ENCODE results near the gene RBPJ. TPM values are rescaled to one million over a fixed set of nuclear protein-coding genes. Genes with fewer than 3 reads are reported as not detected.

RBPJ gene
- total RNA-seq, 2 experiments from 2014 or later: 114 to 118 TPM

DNA sequence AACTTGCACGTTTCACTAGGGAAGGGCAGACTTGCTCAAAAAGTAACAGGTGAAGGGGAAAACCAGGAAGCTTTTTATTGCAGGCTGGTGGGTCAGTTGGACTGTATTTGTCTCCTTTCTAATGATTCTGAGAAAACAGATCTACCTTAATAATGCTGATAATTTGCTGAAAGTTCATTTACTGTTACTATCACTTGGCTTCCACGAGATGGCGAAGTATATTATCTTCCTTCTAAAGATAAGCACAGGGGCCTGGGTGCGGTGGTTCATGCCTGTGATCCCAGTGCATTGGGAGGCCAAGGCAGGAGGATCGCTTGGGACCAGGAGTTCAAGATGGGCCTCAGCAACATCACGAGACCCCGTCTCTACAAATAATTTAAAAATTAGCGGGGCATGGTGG, 153.1 kb downstream of the RBPJ start:
- intact Hi-C loops (cut with micrococcal nuclease): no loop called here
- no peak overlapping the region for H3K27ac Mint-ChIP-seq
- no peaks in the 10 kb centered on the region for H3K9me3 Mint-ChIP-seq
- no peaks in the 10 kb centered on the region for H3K36me3 Mint-ChIP-seq (ENCODE audit: low read depth)
- DNase-seq: no peak
- no peak overlapping the region for H3K4me3 Mint-ChIP-seq
- CTCF ChIA-PET: interaction anchor here (0.9 kb wide), 1 partner anchor 19 kb away, joined by 3 read pairs; no protein-coding TSS in a partner anchor
- peaks cover 2% of the 10 kb centered on the region for H3K27me3 Mint-ChIP-seq (ENCODE audit: low read depth)
- H3K4me1 Mint-ChIP-seq (ENCODE audit: low read depth): no peaks in the 10 kb centered on the region

DNA sequence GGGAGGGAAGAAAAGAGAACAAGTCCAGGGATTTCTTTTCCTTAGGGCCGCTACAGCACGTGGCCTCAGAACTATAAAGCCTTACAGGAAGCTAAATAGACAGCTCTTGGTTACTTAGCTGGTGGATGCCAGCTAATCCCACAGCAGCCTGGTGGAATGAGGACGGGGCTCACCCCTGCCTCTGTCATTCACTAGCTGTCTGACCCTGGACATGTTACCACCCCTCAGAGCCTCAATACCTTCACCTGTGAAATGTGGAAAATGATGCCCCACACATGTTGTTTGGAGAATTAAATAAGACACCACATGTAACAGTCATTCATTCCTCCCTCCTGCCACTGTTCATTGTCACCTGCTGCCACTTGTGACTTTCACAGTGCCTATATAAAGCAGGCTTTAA, 153.7 kb downstream of the RBPJ start:
- CTCF ChIA-PET: no interaction called here
- H3K4me1 Mint-ChIP-seq (ENCODE audit: low read depth): no peaks in the 10 kb centered on the region

DNA sequence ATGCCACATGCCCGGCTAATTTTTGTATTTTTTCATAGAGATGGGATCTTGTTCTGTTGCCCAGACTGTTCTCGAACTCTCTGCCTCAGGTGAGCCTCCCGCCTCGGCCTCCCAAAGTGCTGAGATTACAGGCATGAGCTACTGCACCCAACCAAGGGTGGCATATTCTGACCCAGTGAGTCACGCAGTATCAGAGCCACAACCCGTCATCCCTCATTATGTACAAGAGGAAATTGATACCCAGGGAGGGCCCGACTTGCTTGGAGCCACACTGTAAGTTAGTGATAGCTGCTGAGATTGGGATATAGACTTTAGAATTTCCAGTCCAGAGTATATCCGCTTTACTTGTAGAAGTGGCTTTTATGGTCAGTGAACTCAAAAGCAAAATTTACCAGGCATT, 154.9 kb downstream of the RBPJ start:
- Mint-ChIP-seq H3K4me3 (no peak overlapping the region), H3K36me3 (ENCODE audit: low read depth) (no peaks in the 10 kb centered on the region), H3K9me3 (no peaks in the 10 kb centered on the region), H3K27me3 (ENCODE audit: low read depth) (peaks cover under 1% of the 10 kb centered on the region), H3K4me1 (ENCODE audit: low read depth) (no peaks in the 10 kb centered on the region), H3K27ac (no peak overlapping the region)
- DNase-seq: no peak
- intact Hi-C loops (cut with micrococcal nuclease): no loop called here
- CTCF ChIA-PET: no interaction called here

More for the DNA sequence above, 153.7 kb downstream of the RBPJ start:
- no peaks in the 10 kb centered on the region for H3K9me3 Mint-ChIP-seq
- intact Hi-C loops (cut with micrococcal nuclease): no loop called here
- H3K36me3 Mint-ChIP-seq (ENCODE audit: low read depth): no peaks in the 10 kb centered on the region
- H3K27me3 Mint-ChIP-seq (ENCODE audit: low read depth): peaks cover 2% of the 10 kb centered on the region
- no peak overlapping the region for H3K4me3 Mint-ChIP-seq
- no peak overlapping the region for H3K27ac Mint-ChIP-seq
- no peak for DNase-seq

DNA sequence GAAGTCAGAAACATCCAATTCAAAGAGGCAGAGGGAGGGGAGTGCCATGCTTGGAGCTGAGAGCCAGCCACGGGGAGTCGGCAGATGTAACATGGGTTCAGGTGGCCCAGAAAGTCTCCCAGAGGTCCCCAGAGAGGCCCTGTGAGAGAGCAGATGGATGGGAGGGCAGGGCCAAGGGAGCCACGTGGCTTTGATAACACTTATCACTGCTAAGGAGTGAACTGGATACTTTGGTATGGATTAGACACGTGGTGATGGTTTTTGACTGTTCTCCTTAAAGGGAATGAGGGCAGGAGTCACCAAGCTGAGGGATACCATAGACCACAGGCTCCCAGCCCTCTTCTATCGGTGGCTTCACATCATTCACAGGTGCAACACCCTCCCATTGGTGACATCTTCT, 155.7 kb downstream of the RBPJ start:
- Mint-ChIP-seq H3K27me3 (ENCODE audit: low read depth) (no peaks in the 10 kb centered on the region), H3K4me1 (ENCODE audit: low read depth) (no peaks in the 10 kb centered on the region), H3K4me3 (no peak overlapping the region), H3K27ac (no peak overlapping the region), H3K9me3 (no peaks in the 10 kb centered on the region), H3K36me3 (ENCODE audit: low read depth) (no peaks in the 10 kb centered on the region)
- CTCF ChIA-PET: no interaction called here
- no peak for DNase-seq
- intact Hi-C loops (cut with micrococcal nuclease): no loop called here

DNA sequence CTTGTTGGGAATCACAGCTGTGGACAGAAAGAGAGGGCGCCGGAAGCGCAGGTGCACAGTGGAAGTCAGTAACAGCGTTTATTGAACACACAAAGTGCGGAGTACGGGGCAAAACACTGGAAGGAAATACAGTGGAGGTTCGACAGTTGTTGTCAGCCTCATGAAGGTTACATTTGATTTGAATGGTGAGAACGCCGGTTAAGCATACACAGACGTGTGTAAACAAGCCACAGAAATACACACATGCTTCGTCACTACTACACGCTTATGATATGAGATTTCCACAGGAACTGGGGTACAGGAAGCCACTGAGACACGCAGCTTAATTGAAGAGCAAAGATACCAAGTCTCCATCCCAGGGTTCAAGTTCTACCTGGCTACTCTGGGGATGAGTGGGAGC, 157.5 kb downstream of the RBPJ start:
- no peak overlapping the region for H3K4me3 Mint-ChIP-seq
- no peaks in the 10 kb centered on the region for H3K4me1 Mint-ChIP-seq (ENCODE audit: low read depth)
- H3K27me3 Mint-ChIP-seq (ENCODE audit: low read depth): no peaks in the 10 kb centered on the region
- no peaks in the 10 kb centered on the region for H3K9me3 Mint-ChIP-seq
- CTCF ChIA-PET: interaction anchor here (1.4 kb wide), 2 partner anchors 21 to 532 kb away, joined by 4 to 5 read pairs; no protein-coding TSS in a partner anchor
- no peak overlapping the region for H3K27ac Mint-ChIP-seq
- DNase-seq: no peak
- H3K36me3 Mint-ChIP-seq (ENCODE audit: low read depth): no peaks in the 10 kb centered on the region
- intact Hi-C loops (cut with micrococcal nuclease): no loop called here

DNA sequence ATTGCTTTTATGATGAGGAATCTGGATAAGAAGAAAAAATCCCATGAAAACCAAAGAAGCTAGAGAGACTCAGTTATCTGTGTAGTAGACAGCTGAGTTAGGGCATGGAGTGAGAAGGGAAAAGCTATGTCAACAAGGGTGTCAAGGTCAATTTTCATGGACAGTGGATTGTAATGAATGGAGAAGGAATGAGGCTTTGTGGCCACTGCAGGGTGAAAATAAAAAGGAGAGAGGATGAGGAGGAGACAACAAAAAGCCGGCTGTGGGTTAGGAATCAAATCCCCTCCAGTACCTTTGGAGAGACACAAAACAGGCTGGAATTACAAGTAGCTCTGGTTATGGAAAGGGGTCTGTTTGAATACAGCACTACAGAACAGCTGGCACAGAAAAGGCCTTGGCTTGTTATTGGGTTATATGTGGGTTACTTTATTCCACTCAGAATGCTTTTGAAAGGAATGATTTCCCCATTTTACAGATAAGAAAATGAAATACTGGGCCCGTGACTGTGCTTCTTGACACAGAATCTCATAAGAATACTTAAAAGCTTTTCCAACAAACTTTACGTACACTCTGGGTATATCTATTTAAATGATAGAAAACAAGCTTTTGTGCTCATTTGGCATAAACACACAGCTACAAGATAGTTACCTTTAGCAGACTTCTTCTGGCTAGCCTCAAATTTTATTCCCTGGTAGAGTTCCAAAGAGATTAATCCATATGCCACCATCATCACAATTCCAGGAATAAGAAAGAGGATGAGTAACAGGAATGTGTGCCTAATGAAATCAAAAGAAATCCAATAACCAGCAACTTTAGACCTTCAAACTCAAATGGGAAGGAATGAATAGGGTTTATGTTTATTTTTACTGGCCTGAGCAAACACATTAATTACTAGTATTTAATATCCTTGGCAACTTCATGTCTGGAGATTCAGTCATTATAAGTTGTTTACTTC, 162.0 kb downstream of the RBPJ start:
- Mint-ChIP-seq H3K4me1 (ENCODE audit: low read depth) (no peaks in the 10 kb centered on the region), H3K36me3 (ENCODE audit: low read depth) (no peaks in the 10 kb centered on the region), H3K9me3 (no peaks in the 10 kb centered on the region), H3K27me3 (ENCODE audit: low read depth) (no peaks in the 10 kb centered on the region), H3K27ac (no peak overlapping the region), H3K4me3 (no peak overlapping the region)
- intact Hi-C loops (cut with micrococcal nuclease): no loop called here
- no peak for DNase-seq
- CTCF ChIA-PET: no interaction called here

DNA sequence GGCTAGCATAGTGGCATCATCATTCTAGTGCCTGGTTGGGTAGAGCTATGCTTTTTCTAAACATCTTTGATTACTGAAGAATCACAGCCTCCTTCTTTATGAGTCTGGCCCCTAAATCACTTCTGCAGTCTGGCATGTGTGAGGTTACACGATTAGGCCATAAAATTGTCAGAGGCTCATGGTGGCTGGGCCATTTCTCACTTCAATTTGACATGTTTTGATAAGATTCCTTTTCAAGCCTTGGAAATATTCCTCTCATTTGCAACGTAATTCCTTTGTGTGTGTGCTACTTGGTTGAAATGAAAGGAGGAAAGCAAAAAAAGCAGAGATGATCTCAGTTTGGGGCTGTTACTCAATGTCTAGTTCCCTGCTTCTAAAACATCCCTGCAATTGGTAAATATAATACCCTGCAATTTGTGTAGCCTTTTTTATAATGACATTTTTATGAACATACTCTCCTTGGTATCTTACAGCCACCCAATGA, 163.3 kb downstream of the RBPJ start:
- intact Hi-C loops (cut with micrococcal nuclease): no loop called here
- Mint-ChIP-seq H3K9me3 (no peaks in the 10 kb centered on the region), H3K36me3 (ENCODE audit: low read depth) (no peaks in the 10 kb centered on the region), H3K4me3 (no peak overlapping the region), H3K27me3 (ENCODE audit: low read depth) (peaks cover 2% of the 10 kb centered on the region), H3K4me1 (ENCODE audit: low read depth) (no peaks in the 10 kb centered on the region), H3K27ac (no peak overlapping the region)
- CTCF ChIA-PET: no interaction called here
- DNase-seq: no peak

DNA sequence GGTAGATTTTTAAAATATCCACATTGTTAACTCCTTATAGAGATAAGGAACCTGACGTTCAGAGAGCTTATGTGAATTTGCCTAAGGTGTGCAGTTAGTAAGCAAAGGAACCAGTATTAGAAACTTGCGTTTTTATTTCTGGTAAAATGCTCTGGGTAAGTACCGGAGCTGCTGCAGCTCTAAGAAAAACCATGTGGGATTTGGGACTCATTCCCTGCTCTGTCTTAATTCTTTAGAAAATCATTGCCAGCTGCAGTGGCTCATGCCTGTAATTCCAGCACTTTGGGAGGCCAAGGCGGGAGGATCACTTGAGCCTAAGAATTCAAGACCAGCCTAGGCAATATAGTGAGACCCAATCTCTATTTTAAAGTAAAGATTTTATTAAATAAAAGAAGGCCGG, 163.7 kb downstream of the RBPJ start:
- H3K9me3 Mint-ChIP-seq: no peaks in the 10 kb centered on the region
- CTCF ChIA-PET: interaction anchor here (0.7 kb wide), 1 partner anchor 26 kb away, joined by 3 read pairs; no protein-coding TSS in a partner anchor
- no peaks in the 10 kb centered on the region for H3K36me3 Mint-ChIP-seq (ENCODE audit: low read depth)

More for the DNA sequence above, 163.7 kb downstream of the RBPJ start:
- Mint-ChIP-seq H3K27me3 (ENCODE audit: low read depth) (peaks cover 6% of the 10 kb centered on the region), H3K4me3 (no peak overlapping the region), H3K27ac (no peak overlapping the region), H3K4me1 (ENCODE audit: low read depth) (no peaks in the 10 kb centered on the region)
- DNase-seq: no peak
- intact Hi-C loops (cut with micrococcal nuclease): no loop called here

Other genes with a start within 250 kb of the RBPJ start
- not detected for gene CCKAR, start 169.5 kb downstream of the RBPJ start, total RNA-seq